Measurements from ENCODE around the gene RPL10.

Gene RPL10

DNA sequence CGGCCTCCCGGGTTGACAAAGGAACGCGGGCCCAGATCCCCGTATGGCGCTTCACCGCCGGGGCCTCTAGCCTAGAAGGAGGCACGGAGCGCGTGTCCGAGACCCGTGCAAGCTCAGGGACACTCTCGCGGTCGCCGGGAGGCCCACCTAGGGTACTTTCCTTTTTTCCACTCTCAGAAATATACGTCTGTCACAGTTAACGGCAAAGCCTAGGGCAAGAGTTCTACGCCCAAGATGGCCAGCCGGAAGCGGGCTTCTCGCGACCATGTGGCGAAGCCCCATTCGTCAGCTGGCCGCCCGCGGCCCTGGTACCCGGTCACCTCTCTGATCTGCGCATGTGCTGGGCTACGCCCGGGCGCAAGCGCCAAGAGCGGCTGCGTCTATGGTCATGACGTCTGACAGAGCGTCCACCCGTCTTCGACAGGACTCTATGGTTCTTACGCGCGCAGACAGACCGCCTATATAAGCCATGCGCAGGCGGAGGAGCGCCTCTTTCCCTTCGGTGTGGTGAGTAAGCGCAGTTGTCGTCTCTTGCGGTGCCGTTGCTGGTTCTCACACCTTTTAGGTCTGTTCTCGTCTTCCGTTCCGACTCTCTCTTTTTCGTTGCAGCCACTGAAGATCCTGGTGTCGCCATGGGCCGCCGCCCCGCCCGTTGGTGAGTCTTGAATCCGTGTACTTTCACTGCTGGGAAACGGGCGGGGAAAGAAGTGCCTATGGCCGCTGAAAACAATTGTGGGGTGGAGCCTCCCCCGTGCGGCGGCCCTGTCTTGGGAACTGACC, at the start of gene RPL10:
TSS of gene RPL10 (plus strand) at position 490 of the 780 bp plus-strand sequence. CDS start at position 633, 143 bp downstream.
- peak; percentile 95 for DNase-seq (ENCODE audit: low read depth)

DNA sequence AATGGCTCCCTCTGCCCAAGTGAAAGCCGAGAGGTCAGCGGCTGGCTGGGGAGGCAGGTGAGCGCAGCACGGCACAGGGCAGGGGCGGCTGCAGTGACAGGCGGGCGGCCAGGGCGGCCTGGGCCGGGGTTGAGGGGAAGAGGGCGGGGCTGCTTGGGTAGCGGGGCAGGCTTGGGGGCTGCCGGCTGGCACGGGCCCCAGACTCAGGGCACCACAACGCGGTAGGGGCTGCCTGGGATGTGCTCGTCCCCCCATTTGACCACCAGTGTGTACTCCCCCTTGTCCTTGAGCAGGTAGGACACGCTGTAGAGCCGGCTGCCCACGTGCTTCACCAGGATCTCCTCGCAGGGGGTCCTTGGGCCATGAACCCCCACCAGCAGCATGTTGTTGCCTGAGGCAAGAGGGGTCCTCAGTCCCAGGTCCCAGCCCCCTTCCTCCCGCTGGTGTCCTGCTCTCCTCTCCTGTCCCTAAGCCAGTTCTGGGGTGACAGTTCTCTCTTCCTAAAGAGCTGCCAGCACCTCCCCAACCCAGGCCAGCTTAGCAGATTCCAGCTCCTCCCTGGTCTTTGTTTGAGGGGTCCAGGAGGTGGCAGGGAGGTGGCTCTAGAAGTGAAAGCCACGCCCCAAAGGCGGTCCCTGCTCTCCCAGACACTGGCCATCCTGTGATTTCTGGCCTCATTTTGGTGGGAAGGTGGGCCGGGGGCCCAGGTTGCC, 49.4 kb upstream of the RPL10 start:
- DNase-seq (ENCODE audit: low read depth): no peak

DNA sequence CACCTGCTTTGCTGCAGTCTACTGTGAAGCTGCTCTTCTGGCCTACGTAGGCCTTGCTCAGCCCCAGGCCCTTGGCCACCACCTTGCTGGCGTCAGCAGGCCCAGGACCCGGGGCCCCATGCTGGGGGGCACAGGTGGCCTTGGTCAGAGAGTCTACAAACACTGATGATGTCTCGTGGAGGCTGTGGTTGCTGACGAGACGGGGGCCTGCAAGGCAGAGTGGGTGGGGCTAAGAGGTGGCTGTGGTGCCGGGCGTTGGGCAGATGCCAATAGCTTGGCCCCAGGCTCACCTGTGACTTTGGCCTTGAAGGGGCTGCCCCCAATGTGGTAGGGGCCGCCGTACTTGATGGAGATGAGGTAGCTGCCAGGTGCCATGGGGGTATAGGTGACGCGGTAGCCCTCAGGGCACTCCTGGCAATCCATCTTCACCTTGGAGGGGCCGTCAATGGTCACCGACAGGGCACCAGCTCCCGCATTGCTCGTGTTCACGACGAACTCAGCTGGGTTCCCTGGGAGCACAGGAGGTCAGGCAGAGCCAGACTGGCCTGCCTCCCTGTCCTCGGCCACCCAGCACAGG, 48.7 kb upstream of the RPL10 start:
- DNase-seq (ENCODE audit: low read depth): no peak

DNA sequence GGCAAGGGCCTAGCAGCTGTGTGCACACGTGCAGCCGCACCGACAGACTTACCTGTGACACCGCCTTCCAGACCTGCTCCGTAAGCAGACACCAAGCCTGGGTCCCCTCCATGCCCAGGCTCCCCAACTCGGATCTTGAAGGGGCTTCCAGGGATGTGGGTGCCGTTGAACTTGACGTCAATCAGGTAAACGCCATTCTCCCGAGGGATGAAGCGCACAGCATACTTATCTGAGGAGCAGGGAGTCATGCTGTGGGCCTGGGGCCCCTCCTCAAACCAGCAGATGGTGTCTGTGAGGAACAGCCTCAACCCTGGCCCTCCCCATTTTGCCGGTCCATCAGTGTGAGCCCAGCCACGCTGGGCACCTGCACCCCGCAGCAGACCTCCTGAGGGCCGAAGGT, 48.2 kb upstream of the RPL10 start:
- no peak for DNase-seq (ENCODE audit: low read depth)

DNA sequence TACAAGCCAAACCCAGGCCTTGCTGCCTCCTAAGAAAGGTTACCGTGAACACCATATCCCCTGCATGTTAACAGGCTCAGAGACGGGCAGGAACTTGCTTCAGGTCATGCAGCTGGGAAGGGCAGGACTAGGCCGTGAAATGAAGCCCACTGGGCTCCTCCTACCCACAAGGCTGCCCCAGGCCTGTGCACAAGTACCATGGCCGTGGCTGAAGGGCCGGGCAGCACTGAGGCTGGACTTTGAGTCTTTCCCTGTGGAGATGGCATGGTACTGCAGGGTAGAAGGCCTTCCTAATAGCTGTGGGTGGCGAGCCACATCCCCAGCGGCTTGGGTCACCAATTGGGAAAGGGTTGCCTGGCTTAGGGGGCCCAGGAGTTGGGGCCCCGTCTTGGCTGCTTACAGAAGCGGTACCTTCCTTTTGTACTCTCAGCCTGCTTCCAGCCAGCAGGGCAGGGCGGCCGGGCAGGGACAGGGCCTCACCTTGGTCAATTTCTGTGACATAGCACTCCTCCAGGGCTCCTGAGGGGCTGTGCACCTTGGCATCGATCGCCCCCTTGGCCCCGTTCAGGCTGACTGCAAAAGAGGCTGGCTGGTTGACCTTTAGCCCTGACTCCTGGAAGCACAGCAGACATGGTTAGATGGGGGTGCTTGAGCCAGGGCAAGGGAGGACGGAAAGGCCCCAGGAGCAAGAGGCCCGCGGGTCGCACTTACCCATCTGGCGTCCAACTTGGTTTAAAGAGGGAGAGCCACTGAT, 47.6 kb upstream of the RPL10 start:
- DNase-seq (ENCODE audit: low read depth): no peak

DNA sequence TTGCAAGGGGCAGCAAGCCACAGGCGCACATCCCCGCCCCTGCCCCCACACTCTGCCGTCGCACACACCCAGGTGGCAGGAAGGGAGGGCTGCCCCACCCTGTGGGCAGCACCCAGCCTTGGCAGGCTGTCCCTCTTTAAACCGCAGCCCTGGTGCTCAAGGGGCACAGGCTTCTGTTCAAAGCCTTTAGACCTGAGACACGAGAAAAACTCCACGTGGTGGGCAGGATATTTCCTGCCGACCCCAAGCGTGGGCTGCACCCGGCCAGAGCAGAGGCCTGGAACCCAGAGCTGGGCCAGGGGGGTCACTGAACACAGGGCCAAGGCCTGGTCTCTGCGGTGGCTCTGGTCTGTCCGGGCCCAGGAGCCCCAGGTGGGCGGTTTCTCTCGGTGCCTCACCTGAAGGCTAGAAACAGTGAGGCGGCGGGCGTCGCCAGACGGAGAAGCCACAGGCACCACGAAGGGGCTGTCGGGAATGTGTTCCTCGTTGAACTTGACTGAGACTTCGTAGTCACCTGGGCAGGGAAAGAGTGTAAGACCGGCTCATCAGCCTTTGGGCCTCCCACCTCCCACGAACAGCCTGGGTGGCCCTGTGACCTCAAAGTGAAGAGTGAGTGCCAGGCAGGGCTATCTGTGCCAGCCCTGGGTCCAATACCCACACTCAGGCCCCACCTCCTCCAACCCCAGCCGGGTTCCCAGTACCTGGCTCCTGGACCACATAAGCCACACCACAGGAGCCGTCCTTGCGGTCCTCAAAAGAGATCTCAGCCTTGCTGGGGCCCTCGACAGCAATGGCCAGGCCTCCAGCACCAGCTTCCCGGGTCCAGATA, 46.8 kb upstream of the RPL10 start:
- DNase-seq (ENCODE audit: low read depth): no peak

DNA sequence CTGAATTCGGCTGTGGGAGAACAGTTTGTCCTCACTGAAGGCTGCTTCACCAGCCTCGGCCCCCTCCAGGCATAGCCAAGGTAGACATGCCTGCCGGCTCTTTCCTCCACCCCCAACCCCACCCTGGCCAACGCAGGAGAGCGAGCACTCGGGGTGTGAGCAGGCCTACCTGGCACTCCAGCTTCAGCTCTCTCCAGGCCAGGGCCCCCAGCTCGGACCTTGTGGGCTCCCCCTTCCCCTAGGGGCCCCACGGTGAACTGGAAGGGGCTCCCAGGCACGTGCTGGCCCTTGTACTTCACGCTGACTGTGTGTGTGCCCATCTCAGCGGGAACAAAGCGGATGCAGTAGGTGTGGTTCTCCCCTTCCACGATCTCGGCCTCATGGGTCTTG, 46.2 kb upstream of the RPL10 start:
- no peak for DNase-seq (ENCODE audit: low read depth)

DNA sequence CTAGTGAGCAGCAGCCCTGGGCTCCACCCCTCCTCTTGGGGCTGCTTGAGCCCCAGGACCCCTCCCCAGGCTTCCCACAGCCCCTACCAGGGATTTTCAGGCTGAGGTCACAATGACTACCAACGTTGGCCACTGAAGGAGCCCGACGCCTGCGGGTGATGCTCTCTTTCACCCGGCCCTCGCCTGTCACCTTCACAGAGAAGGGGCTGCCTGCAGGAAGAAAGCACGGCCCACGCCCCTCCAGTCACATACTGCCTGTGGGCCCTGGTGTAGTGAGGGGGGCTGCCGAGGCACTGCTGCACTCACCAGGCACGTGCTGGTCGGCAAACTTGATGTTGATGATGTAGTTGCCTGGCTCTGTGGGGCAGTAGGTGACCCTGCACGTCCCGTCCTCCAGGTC, 45.7 kb upstream of the RPL10 start:
- DNase-seq (ENCODE audit: low read depth): no peak

DNA sequence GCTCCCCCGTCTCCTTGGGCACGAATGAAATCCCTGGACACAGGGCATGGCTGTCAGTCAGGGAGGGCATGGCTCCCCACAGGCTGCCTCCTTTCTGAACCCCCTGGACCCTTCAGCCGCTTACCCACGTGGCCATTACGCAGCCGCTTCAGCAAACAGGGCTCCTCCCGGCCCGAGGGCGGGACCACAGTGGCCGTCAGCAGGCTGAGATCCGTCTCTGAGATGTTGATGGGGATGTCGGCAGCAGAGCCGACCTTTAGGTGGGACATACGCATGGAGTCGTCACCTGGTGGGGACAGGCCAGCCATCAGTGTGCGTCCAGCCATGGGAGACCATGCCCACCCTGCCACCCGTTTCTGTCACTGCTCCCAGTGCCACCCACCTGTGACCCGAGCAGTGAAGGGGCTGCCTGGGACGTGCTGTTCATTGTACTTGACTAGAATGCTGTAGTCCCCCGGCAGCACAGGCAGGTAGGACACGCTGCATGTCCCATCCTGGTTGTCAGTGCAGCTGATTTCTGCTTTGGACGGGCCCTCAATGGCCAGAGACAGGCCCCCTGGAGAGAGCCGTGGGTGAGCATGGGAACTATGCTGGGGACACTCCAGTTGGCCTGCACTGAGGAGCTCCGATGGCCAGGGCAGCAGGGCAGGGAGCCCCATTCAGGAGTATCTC, 44.9 kb upstream of the RPL10 start:
- no peak for DNase-seq (ENCODE audit: low read depth)

DNA sequence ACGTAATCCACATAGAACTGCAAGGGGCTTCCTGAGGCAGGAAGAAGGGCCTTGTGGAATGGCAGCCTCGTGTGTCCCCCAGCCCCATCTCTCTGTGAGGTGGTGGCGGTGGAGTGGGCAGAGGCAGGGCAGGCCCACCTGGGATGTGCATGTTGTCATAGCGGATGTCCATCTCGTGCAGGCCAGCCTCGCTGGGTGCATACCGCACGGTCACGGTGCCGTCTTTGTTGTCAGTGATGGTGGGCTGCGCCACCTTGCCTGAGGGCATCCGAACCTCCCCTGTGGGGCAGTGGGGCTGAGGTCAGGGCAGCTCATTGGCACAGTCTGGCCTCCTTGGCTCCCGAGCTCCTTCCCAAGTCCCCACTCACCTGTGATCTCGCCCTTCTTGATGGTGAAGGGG, 44.2 kb upstream of the RPL10 start:
- DNase-seq (ENCODE audit: low read depth): no peak

DNA sequence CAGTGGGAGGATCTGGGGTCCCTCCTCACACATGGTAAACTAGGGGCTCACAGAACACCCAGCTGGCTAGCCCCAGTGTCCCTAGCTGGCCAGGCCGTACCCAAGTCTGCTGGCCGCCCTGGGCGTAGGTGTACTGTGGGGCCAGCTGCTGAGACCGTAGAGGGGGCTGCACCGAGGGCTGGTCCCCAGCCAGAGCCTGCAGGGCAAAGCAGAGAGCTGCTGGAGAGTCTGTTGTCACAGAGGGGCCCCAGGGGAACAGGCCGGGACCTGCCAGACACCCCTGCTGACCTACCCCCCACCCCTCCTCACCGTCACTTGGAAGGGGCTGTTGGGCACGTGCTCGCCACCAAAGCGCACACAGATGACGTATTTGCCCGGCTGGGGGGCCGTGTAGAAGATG, 43.7 kb upstream of the RPL10 start:
- no peak for DNase-seq (ENCODE audit: low read depth)

DNA sequence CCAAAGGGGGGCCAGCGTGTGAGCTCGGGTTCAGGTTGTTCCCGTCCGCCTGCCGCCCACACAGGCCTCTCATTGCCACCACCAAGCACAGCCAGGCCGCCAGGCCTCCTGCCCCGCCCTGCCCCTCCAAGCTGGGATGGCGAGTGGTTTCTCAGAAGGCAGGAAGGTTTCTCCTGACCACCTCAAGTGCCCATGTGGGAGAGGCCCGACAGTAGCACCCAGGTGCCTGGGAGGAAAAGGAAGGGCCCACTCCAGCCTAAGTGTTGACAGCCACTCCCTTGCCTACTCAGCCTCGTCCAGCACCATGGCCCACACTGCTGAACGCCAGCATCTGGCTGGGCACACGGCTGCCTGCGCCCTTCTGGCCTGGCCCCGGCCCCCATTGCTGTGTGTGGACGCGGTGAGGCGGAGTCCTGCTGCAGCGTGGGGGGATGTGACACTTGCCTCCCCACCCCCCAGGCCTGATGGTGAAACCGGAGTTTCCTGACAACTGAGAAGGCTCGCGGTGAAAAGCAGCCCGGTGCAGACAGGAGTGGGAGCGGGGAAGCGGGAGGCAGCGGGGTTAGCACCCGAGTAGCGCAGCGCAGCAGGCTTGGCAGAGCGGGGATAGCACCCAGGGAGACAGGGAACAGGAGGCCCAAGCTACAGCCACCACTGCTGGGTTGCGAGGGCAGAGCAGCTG, 42.9 kb upstream of the RPL10 start:
- DNase-seq (ENCODE audit: low read depth): no peak

DNA sequence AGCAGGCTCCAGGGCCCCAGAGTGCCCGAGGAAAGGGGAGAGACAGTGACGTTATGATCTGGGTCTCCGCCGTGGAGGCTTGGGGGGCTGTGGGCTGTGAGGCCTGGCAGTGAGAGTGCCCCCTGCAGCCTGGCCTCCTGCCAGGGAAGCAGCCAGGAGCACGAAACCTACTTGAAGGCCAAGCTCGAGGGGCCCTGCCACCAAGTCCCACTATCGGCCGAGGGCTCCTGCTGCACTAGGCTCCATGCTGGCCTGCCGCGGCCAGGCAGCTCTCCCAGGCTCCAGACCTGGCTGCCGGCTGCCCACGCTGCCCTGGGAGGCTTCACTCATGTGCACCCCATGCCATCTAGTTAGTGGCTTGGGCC, 42.4 kb upstream of the RPL10 start:
- no peak for DNase-seq (ENCODE audit: low read depth)

DNA sequence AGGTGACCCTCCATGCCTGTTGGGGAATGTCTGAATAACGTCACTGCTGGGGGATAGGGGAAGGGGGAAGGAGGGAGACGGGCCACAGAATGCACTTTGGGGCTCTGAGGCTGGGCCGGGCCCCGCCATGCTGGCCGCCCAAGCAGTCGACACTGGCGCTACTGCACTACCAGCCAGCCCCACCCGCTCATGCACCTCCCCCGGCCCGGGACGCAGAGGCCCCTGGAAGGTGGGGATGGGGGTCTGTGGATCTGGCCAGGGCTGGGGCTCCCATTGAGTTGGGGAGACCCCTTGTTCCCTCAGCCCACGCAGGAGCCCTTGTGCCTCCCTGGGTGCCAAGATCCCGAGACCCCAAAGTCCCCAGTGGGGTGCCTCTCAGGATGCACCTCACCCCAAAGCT, 41.6 kb upstream of the RPL10 start:
- DNase-seq (ENCODE audit: low read depth): no peak

DNA sequence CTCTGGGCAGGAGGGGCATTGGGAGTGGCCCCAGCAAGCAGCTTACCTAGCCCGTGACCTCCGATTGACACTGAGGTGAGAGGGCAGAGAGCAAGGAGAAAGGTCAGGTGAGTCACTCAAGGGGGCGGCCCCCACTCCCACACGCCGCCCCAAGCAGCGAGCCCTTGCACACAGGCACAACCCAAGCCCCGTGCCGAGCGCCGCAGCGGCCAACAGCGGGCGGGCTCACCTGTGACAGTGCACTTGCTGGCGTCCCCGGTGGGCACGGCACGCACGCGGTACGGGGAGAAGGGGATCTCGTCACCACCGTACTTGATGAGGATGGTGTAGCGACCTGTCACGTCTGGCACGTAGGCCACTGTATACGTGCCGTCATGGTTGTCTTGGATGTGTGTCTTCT, 41.0 kb upstream of the RPL10 start:
- DNase-seq (ENCODE audit: low read depth): no peak

DNA sequence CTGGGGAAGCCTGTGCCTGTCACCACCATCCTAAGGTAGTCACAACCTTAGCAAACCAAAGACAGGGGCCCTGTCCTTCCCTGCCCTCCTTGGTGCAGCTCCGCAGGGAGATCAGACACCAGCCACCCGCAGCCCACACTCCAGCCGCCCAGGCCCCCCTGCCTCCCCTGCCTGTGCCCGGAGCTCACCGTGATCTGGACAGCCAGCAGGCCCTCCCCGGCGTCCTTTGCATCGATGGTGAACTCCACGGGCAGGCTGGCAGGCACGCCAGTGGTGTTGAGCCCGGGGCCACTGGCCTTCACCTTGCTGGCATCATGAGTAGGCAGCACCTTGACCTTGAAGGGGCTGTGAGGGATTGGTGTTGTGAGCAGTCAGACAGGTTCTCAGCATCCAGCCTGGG, 40.2 kb upstream of the RPL10 start:
- DNase-seq (ENCODE audit: low read depth): no peak

DNA sequence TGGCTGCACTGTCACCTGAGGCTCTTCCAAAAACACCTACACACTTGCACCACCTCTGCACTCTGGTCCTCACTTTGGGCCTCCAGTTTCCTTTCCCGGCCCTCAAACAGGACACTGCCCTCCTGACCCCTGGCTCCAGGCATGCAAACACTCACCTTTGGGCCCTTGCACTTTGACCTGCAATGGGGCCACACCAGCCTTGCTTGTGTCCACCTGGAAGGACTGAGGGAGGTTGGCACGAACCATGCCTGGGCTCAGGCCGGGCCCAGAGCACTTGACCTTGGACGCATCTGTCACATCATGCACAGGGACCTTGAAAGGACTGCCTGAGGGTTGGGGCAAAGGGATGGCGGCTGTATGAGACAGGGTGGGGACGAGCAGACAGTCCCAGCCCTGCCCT, 39.3 kb upstream of the RPL10 start:
- DNase-seq (ENCODE audit: low read depth): no peak

DNA sequence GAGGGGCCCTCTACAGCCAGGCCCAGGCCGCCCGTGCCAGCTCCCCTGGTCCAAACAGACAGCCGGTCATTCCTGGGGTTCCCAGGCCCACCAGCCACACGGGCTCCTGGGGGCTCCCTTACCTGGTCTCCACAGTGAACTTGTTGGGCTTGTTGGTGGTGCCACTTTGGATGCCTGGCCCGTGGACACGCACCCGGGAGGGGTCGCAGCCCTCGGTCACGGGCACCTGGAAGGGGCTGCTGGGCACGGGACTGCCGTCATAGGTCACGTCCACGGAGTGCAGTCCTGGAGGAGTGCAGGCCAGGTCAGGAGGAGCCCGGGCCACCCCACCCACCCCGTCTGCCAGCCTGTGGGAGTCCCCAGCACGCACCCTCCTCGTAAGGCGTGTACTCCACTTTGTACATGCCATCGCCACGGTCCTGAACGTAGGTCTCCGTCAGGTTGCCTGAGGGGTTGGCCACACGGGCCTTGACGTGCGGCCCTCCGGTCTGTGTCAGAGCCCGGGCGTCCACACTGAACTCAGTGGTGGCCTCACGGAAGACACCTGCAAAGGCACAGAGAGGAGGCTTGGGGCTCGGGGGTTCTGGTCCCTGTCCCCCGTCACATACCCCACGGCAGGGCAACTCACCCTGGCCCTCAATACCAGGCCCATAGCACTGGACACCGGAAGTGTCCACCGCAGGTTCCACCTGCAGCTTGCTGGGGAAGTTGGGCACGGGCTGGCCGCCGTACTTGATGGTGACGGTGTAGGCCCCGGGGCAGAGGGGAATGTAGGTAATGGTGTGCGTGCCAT, 38.6 kb upstream of the RPL10 start:
- DNase-seq (ENCODE audit: low read depth): no peak

DNA sequence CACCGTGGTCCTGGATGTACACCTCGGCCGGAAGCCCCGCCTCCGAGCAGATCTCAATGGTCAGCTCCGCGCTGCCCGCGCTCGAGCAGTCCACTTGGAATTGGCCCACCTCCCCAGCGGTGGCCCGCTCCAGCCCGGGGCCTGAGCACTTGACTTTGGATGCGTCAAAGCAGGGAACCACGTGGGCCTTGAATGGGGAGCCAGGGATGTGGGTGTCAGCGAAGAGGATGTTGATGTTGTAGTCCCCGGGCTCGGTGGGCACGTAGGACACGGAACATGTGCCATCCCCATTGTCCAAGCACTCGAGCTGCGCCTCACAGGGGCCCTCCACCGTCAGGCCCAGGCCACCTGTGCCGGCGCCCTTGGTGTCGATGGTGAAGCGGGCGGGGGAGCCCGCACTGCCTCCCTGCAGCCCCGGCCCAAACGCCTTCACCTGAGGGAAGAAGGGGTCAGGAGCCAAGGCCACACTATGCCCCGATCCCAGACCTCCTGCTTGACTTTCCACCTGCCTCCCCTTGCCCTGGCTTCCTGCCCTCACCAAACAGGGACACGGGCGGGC, 37.9 kb upstream of the RPL10 start:
- DNase-seq (ENCODE audit: low read depth): no peak
